Calu3 (cell line): ENCODE results near the gene CALR3. TPM values are rescaled to one million over a fixed set of nuclear protein-coding genes. Genes with fewer than 3 reads are reported as not detected.
"Not testable (repeated sequence)": the region's sequence is repeated elsewhere in the genome, so short reads cannot be mapped to it uniquely, and the experiment has no call there.

Experiments used
- BruUV-seq: library from RNA; stranded (reverse); fragments of 400-500 nt; replicated peaks from 2 replicates; lab custom pipeline; 2021; lab: Mats Ljungman, UMichigan
- CTCF ChIA-PET: fragments of 300-600 bp; sonication (Branson Sonifier 250); formaldehyde crosslinking; loops from one replicate; lab custom pipeline; 2022; ENCODE audit warnings: antibody characterized with exemption; lab: Charles Lee
- DNase-seq: peaks from one replicate; pipeline ENCODE4 v3.0.0; 2022
- H3K27ac Mint-ChIP-seq: one replicate; pipeline ENCODE4 v1.8.0; 2022; ENCODE audit warnings: mixed read lengths; ENCODE audit not compliant: unreplicated experiment
- H3K27me3 Mint-ChIP-seq: one replicate; pipeline ENCODE4 v1.8.0; 2022; ENCODE audit warnings: mixed read lengths; ENCODE audit not compliant: unreplicated experiment
- H3K36me3 Mint-ChIP-seq: one replicate; pipeline ENCODE4 v1.8.0; 2022; ENCODE audit warnings: mild to moderate bottlenecking, moderate library complexity, mixed read lengths; ENCODE audit not compliant: insufficient read depth, unreplicated experiment
- H3K4me1 Mint-ChIP-seq: one replicate; pipeline ENCODE4 v1.8.0; 2022; ENCODE audit warnings: mild to moderate bottlenecking, low read depth, mixed read lengths; ENCODE audit not compliant: unreplicated experiment
- H3K4me3 Mint-ChIP-seq: one replicate; pipeline ENCODE4 v1.8.0; 2022; ENCODE audit warnings: mild to moderate bottlenecking, low read depth, moderate library complexity, mixed read lengths; ENCODE audit not compliant: unreplicated experiment
- H3K9me3 Mint-ChIP-seq: one replicate; pipeline ENCODE4 v1.8.0; 2022; ENCODE audit warnings: low read depth, mixed read lengths; ENCODE audit not compliant: unreplicated experiment
- CTCF ChIP-seq: fragments of 200-600 bp; IDR thresholded peaks from one replicate; pipeline ENCODE4 v1.8.0; 2022; ENCODE audit warnings: antibody characterized with exemption; ENCODE audit not compliant: unreplicated experiment
- intact Hi-C: fragments of 100-400 bp; cut with micrococcal nuclease; formaldehyde crosslinking; loops from one replicate; pipeline ENCODE4 v1.10.0; 2022; ENCODE audit not compliant: unreplicated experiment
- total RNA-seq: library from RNA; stranded (reverse); gene quantifications from 2 replicates; pipeline ENCODE4 v1.2.3, GENCODE V29; 2022

CALR3 gene
- total RNA-seq, 1 experiment from 2014 or later, result not detected

- H3K27me3 Mint-ChIP-seq, result no peaks in the 10 kb centered on the region
- TF ChIP-seq CTCF, result no peak
- intact Hi-C loops, result no loop called here
- no peaks in the 10 kb centered on the region for H3K9me3 Mint-ChIP-seq
- peak overlapping the region; percentile 83 for H3K27ac Mint-ChIP-seq
- DNase-seq, result no peak
- peak overlapping the region; percentile 100 for H3K4me3 Mint-ChIP-seq
- no peaks in the 10 kb centered on the region for H3K4me1 Mint-ChIP-seq
- peaks cover 19% of the 10 kb centered on the region for H3K36me3 Mint-ChIP-seq
- CTCF ChIA-PET, result no interaction called here
- BruUV-seq, result no TSS peak
Measured at GRCh38 chr19:16496613-16496983, 631 bp upstream of the CALR3 start.

- BruUV-seq, DNase-seq, CTCF ChIA-PET, H3K27me3 Mint-ChIP-seq, H3K27ac Mint-ChIP-seq, intact Hi-C loops, H3K36me3 Mint-ChIP-seq, H3K9me3 Mint-ChIP-seq, H3K4me1 Mint-ChIP-seq, H3K4me3 Mint-ChIP-seq: not testable (repeated sequence)
Measured at GRCh38 chr19:16486476-16486875, 9.5 kb downstream of the CALR3 start.

- CTCF ChIA-PET, result no interaction called here
- no peaks in the 10 kb centered on the region for H3K9me3 Mint-ChIP-seq
- intact Hi-C loops, result no loop called here
- BruUV-seq, result no TSS peak
- H3K4me1 Mint-ChIP-seq, result no peaks in the 10 kb centered on the region
- no peak overlapping the region for H3K27ac Mint-ChIP-seq
- H3K36me3 Mint-ChIP-seq, result no peaks in the 10 kb centered on the region
- no peaks in the 10 kb centered on the region for H3K27me3 Mint-ChIP-seq
- TF ChIP-seq CTCF, result no peak
- H3K4me3 Mint-ChIP-seq, result no peak overlapping the region
- DNase-seq, result no peak
Measured at GRCh38 chr19:16482745-16483144, 13.2 kb downstream of the CALR3 start.

- BruUV-seq, result no TSS peak
- TF ChIP-seq CTCF, result no peak
Measured at GRCh38 chr19:16477311-16477710, 18.7 kb downstream of the CALR3 start.

GRCh38 chr19:16476401-16476800, 19.6 kb downstream of the CALR3 start:
- DNase-seq, result no peak
- TF ChIP-seq CTCF, result no peak
- no peaks in the 10 kb centered on the region for H3K27me3 Mint-ChIP-seq
- H3K4me1 Mint-ChIP-seq, result no peaks in the 10 kb centered on the region
- CTCF ChIA-PET, result no interaction called here
- no peak overlapping the region for H3K4me3 Mint-ChIP-seq
- intact Hi-C loops, result no loop called here
- no peaks in the 10 kb centered on the region for H3K9me3 Mint-ChIP-seq
- no peak overlapping the region for H3K27ac Mint-ChIP-seq
- H3K36me3 Mint-ChIP-seq, result peaks cover 8% of the 10 kb centered on the region
- no TSS peak for BruUV-seq

More at GRCh38 chr19:16477311-16477710, 18.7 kb downstream of the CALR3 start:
- no peaks in the 10 kb centered on the region for H3K4me1 Mint-ChIP-seq
- CTCF ChIA-PET, result no interaction called here
- H3K27me3 Mint-ChIP-seq, result no peaks in the 10 kb centered on the region
- no peak overlapping the region for H3K4me3 Mint-ChIP-seq
- no peak for DNase-seq
- no peak overlapping the region for H3K27ac Mint-ChIP-seq
- peaks cover 2% of the 10 kb centered on the region for H3K36me3 Mint-ChIP-seq
- H3K9me3 Mint-ChIP-seq, result no peaks in the 10 kb centered on the region
- intact Hi-C loops, result no loop called here
